ENCODE measurements around the gene RHOT2. TPM values are rescaled to one million over a fixed set of nuclear protein-coding genes. Genes with fewer than 3 reads are reported as not detected.

Gene RHOT2
- total and polyA plus RNA-seq, 2 of the 8 experiments (the other 6 are each of a cell fraction or from before 2014, with no cell fraction given) = 149 to 194 TPM

- Histone ChIP-seq H3K56ac (replicated peaks; ENCODE audit: insufficient read length, low read depth, low read length) (peak within 1 kb of the TSS; percentile 77), H2BK5ac (ENCODE audit: low read depth, low read length) (peak within 1 kb of the TSS; percentile 81; the same call in 1 of the 2 replicates), H3K27me3 (replicated peaks in 1 of 4; ENCODE audit: control insufficient read depth in 3 of 4, extremely low read depth in 1 of 4, insufficient read depth in 3 of 4, low read length in 3 of 4) (peaks cover 0 to 5% (median 1%) of the 10 kb centered on the region in 4 experiments; a peak in 2 of 7 replicates), H3K4ac (replicated peaks; ENCODE audit: insufficient read length, low read depth, low read length) (peak within 1 kb of the TSS; percentile 44), H4K20me1 (replicated peaks in 1 of 2; ENCODE audit: control insufficient read depth in 1 of 2, insufficient read depth in 2 of 2, low read length in 2 of 2) (peaks cover 0 to 3% of the 10 kb centered on the region in 2 experiments), H3K18ac (ENCODE audit: extremely low read depth, low read length) (peak within 1 kb of the TSS; percentile 71), H3K27ac (ENCODE audit: low read depth, low read length) (no peak within 1 kb of the TSS), H2AK5ac (ENCODE audit: low read depth, low read length) (no peak within 1 kb of the TSS), H2BK12ac (ENCODE audit: low read depth, low read length) (no peak within 1 kb of the TSS), H3K23me2 (ENCODE audit: low read depth, low read length) (peaks cover 8% of the 10 kb centered on the region; the same call in 1 of the 2 replicates), H3K79me2 (ENCODE audit: control insufficient read depth in 1 of 2, insufficient read depth in 2 of 2, low read length in 2 of 2) (peaks cover 0 to 2% of the 10 kb centered on the region in 2 experiments; a peak in 1 of 4 replicates), H2BK120ac (replicated peaks; ENCODE audit: low read depth, low read length) (no peak within 1 kb of the TSS), H2AFZ (ENCODE audit: low read length) (no peak within 1 kb of the TSS; the same call in 1 of the 2 replicates), H3K23ac (ENCODE audit: insufficient read length) (no peak within 1 kb of the TSS), H3K9me3 (ENCODE audit: insufficient read depth in 2 of 2, low read depth in 1 of 2, low read length in 1 of 2) (no peaks in the 10 kb centered on the region), H4K8ac (ENCODE audit: extremely low read depth, insufficient read depth, low read length) (peak within 1 kb of the TSS; percentile 84; the same call in 1 of the 2 replicates), H3K9ac (replicated peaks in 1 of 4; ENCODE audit: extremely low read depth in 1 of 4, low read depth in 3 of 4, low read length in 3 of 4) (peak within 1 kb of the TSS in 3 of 4 experiments; percentile 51 to 67 (median 55); a peak in 5 of 7 replicates), H2BK15ac (ENCODE audit: low read length) (no peak within 1 kb of the TSS), H4K5ac (ENCODE audit: insufficient read length, low read depth, low read length) (peak within 1 kb of the TSS; percentile 5), H2BK20ac (ENCODE audit: low read length) (no peak within 1 kb of the TSS), H3K4me3 (ENCODE audit: extremely low read depth in 1 of 4, insufficient read depth in 2 of 4, low read depth in 3 of 4, low read length in 4 of 4) (peak within 1 kb of the TSS; percentile 51 to 88 (median 61)), H3K14ac (ENCODE audit: insufficient read length) (no peak within 1 kb of the TSS), H4K91ac (replicated peaks; ENCODE audit: insufficient read length, low read length) (peak within 1 kb of the TSS; percentile 54), H3K4me1 (replicated peaks in 1 of 4; ENCODE audit: control insufficient read depth in 3 of 4, insufficient read depth in 4 of 4, low read length in 3 of 4) (peaks cover 0 to 29% (median 22%) of the 10 kb centered on the region in 4 experiments; a peak in 6 of 7 replicates), H3K36me3 (ENCODE audit: control insufficient read depth in 2 of 4, insufficient read depth in 4 of 4, low read length in 3 of 4) (no peaks in the 10 kb centered on the region), H3K79me1 (ENCODE audit: low read depth, low read length) (no peaks in the 10 kb centered on the region; the same call in 1 of the 2 replicates), H3K4me2 (ENCODE audit: insufficient read depth in 1 of 2, low read depth in 2 of 2, low read length in 2 of 2) (peak within 1 kb of the TSS; percentile 56 to 80)
- CTCF ChIA-PET (ENCODE audit: partially characterized antibody) = interaction anchor here (1.5 kb wide), 1 partner anchor 40 kb away, joined by 5 read pairs; no protein-coding TSS in a partner anchor
- WGBS, 2 experiments (ENCODE audit: extremely low coverage in 1 of 2, insufficient coverage in 1 of 2, insufficient read length in 1 of 2, insufficient replicate concordance in 2 of 2, low coverage in 1 of 2, low lambda C conversion rate in 2 of 2, missing lambda C conversion rate in 1 of 2) = 8% methylated on average over 32 of the region's 81 CpGs; no CpG with 5 or more reads in 1 of the 2 experiments
- FAIRE-seq (no peak), DNase-seq (ENCODE audit: low read depth in 1 of 2, low spot score in 2 of 2) (peak in 1 of 2 experiments; percentile 92)
- POLR2A ChIA-PET (ENCODE audit: partially characterized antibody) = interaction anchor here (1.0 to 1.4 kb wide), 6 partner anchors 19 to 114 kb away, joined by 3 to 5 read pairs (median 4); partner anchors contain the start of genes CAPN15, JMJD8 and WDR24
- TF ChIP-seq ASH2L (IDR thresholded peaks at IDR 0.05; ENCODE audit: low read length) (peak; percentile 34), SIRT6 (IDR thresholded peaks at IDR 0.05; ENCODE audit: low read length) (no peak), USF2 (IDR thresholded peaks at IDR 0.05; ENCODE audit: low read length) (no peak), YY1 (IDR thresholded peaks at IDR 0.05; ENCODE audit: low read depth, low read length) (peak; percentile 87), PHF8 (conservative IDR thresholded peaks at IDR 0.05; ENCODE audit: low read depth, low read length) (peak; percentile 33), KDM4A (IDR thresholded peaks at IDR 0.05; ENCODE audit: low read depth, low read length, severe bottlenecking) (peak; percentile 73), KDM1A (IDR thresholded peaks at IDR 0.05; ENCODE audit: borderline replicate concordance, low read length) (peak; percentile 11; the same call in 1 of the 2 replicates), BACH1 (IDR thresholded peaks at IDR 0.05; ENCODE audit: low read length) (peak; percentile 51), MAX (IDR thresholded peaks at IDR 0.05) (peak; percentile 70; the same call in 1 of the 2 replicates)
Observed at GRCh38 chr16:641326-642188, 26.4 kb upstream of the RHOT2 start, which contains the start of gene MCRIP2. TSS of gene MCRIP2 (plus strand) at chr16:641828. CDS start at chr16:641992, 164 bp downstream.

Measured in H1 (cell line).